GM12892 (cell line): ENCODE measurements around the gene TLDC2.

Experiments
- POLR2A ChIP-seq: IDR thresholded peaks from 2 replicates; pipeline ENCODE4 v1.6.1; 2011; ENCODE audit warnings: low read depth, low read length, control low read depth
- POLR2AphosphoS5 ChIP-seq: IDR thresholded peaks from 2 replicates; pipeline ENCODE4 v1.6.1; 2011; ENCODE audit warnings: low read depth, low read length, control low read depth
- TAF1 ChIP-seq: IDR thresholded peaks from 2 replicates; pipeline ENCODE4 v1.6.1; 2011; ENCODE audit warnings: low read depth, mild to moderate bottlenecking, control low read depth, low read length, borderline replicate concordance

DNA sequence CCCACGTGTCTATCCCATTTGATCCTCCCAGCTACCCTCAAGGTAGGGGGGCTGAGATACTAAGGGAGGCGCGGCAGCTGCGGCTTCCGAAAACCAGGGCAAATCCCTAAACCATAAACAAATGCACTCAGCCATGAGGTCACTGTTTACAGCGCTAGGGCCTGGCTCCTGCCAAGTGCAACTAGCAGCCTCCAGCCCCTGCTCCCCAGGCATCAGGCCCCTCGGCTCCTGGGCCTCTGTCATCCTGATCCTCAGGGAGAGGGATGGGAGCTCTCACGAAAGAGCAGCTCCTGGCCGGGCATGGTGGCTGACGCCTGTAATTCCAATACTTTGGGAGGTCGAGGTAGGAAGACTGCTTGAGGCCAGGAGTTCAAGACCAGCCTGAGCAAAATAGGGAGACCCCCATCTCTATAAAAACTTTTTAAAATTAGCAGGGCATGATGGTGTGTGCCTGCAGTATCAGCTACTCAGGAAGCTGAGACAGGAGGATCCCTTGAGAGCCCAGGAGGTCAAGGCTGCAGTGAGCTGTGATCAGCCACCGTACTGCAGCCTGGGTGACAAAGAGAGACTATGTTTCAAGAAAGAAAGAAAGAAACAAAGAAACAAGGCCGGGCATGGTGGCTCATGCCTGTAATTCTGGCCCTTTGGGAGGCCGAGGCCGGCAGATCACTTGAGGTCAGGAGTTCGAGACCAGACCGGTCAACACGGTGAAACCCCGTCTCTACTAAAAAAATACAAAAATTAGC lies 42.5 kb upstream of the TLDC2 start:
- TF ChIP-seq POLR2AphosphoS5 (no peak), TAF1 (no peak), POLR2A (no peak)
